Measurements from ENCODE around the gene SRPRB. TPM values are rescaled to one million over a fixed set of nuclear protein-coding genes. Genes with fewer than 3 reads are reported as not detected.
A peak's percentile ranks its signal among the peaks of the same experiment; 100 is the strongest.

Gene SRPRB
- total RNA-seq, 1 experiment from 2014 or later, result 120 TPM

DNA sequence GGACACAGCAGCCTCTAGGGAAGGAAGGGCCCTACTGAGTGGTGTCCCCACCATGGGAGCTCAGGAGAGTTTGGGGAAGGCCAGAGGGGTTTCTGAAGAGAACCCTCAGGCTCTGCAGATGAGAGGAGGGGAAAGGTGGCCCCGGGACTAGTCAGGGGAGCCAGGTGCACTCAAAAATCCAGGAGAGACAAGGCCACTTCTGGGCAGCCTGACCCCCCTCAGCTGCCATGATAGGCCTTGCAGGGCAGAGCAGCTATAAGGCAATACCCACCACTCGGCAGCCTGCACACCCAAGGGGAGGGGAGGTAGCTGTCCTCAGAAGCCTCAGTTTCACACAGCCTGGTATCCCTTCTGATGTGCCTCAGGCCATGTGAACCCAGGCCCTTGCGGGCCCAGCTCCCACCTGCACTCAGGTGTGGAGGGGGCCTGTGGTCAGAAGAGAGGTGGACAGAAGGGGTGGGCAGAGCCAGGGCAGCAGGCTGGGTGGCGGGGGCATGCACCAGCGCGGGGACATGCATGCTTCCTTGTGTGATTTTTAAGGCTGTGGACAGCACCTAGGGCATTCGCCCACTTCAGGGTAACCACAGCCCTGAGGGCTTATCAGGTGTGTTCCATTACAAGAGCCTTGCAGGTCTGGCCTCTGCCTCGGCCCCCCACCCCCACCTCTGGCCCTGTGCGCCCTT, 34.6 kb downstream of the SRPRB start:
- no peak for DNase-seq (ENCODE audit: low read depth)

- DNase-seq (ENCODE audit: low read depth), result no peak
Observed at GRCh38 chr3:133840767-133841166, 35.2 kb downstream of the SRPRB start.

DNA sequence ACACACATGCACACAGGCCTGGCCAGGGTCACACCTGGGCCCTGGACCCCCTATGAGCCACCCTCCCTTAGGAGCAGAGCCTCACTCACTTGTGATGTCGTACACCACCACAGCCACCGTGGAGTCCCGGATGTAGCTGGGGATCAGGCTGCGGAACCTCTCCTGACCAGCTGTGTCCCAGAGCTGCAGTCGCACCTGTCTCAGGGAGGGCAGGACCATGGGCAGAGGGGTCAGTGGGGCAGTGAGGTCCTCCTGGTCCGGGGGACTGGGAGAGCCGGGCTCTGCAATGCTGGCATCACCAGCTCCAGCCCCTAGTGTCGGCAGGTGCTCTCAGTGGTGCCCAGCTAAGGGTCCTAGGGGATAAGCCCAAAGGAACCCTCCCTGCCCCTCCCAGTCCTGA, 35.6 kb downstream of the SRPRB start:
- DNase-seq (ENCODE audit: low read depth), result no peak

- DNase-seq (ENCODE audit: low read depth), result no peak
Observed at GRCh38 chr3:133842158-133842557, 36.5 kb downstream of the SRPRB start.

- DNase-seq (ENCODE audit: low read depth), result peak; percentile 73
Observed at GRCh38 chr3:133843634-133844033, 38.0 kb downstream of the SRPRB start.

DNA sequence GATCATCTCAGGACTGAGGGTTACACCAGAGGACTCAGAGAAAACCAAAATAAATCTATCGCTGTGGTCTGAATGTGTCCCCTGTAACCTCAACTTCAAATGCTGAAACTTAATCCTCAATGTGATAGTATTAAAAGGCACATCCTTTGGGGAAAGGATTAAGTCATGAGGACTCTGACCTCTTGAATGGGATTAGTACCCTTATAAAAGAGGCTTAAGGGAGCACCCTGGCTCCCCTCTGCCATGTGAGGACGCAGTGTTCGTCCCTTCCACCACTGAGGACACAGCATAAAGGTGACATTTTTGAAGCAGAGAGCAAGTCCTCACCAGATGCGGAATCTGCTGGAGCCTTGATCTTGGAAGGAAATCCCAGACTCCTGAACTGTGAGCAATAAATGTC, 39.5 kb downstream of the SRPRB start:
- no peak for DNase-seq (ENCODE audit: low read depth)

- DNase-seq (ENCODE audit: low read depth), result no peak
Observed at GRCh38 chr3:133849346-133849745, 43.7 kb downstream of the SRPRB start.

GRCh38 chr3:133850034-133850433, 44.4 kb downstream of the SRPRB start:
- DNase-seq (ENCODE audit: low read depth), result no peak

GRCh38 chr3:133851266-133851906, 45.8 kb downstream of the SRPRB start:
- DNase-seq (ENCODE audit: low read depth), result no peak

DNA sequence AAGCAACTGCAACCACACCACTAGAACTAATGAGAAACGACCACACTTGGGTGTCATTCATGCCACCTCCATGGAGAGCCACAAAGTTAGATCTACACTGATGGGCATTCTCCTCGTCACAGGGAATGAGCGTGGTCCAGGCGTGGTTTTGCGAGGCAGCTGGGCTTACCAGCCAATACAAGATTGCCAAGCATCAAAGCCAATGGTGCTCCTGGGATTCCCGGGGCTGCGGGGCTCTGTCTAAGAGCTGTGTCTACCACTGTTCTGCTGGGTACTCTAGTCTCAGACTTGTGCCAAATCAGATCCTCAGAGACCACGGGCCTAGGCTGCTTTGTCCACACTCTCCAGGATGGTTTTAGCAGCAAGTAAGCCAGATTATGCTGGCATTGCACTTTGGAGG, 46.3 kb downstream of the SRPRB start:
- DNase-seq (ENCODE audit: low read depth), result no peak

- no peak for DNase-seq (ENCODE audit: low read depth)
Observed at GRCh38 chr3:133853063-133853924, 47.7 kb downstream of the SRPRB start.

GRCh38 chr3:133853925-133854227, 48.3 kb downstream of the SRPRB start:
- DNase-seq (ENCODE audit: low read depth), result no peak

DNA sequence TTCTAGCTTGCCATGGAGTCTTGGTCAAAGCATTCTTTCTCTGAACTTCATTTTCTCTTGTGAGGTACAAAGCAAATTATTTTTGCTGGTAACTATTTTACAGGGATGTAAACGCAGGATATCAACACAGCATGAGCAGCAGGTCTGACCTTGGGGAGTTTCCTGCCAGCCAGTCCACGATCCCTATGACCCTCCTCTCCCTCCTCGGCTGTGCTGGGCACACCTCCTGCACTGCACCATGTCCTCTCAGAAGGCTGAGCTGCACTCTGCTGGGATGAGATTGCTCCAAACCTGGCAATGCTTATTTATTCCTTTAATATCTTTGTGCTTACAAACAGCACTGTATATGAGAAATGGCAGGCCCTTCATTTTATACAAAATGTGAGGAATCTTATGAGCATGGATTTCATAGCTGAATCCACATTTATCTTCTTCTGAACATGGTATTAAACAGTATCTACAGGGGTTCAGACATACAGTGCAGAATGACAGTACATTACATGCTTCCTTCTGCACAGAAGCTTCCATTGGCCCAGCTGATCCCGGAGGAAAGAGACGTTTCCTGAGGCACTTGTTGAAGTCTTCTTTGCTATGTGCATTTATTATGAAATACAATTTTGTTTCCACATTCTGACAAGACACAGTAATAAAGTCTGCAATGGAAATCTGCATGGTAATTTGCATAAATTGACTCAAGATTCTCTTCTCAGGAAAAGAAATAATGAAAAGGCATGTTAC, 48.8 kb downstream of the SRPRB start:
- no peak for DNase-seq (ENCODE audit: low read depth)

- DNase-seq (ENCODE audit: low read depth), result no peak
Observed at GRCh38 chr3:133855002-133855370, 49.4 kb downstream of the SRPRB start.

DNA sequence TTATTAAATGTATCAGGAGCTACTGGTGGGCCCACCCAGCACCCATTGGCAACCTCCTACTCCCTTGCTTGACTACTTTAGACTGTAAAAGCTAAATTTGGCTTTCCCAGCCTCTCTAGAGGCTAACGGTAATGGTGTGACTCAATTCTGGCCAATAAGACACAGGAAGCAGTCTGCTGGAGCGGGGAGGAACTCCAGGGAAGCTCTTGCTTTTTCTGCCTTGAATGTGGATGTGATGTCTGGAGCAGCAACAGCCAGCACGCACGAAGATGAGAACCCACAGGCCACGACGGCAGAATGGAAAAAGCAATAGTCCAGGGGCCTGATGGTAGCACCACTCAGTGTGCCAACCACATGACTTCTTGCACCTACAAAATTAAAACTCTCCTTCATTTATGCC, 50.2 kb downstream of the SRPRB start:
- peak; percentile 50 for DNase-seq (ENCODE audit: low read depth)

- no peak for DNase-seq (ENCODE audit: low read depth)
Observed at GRCh38 chr3:133856316-133856715, 50.7 kb downstream of the SRPRB start.

DNA sequence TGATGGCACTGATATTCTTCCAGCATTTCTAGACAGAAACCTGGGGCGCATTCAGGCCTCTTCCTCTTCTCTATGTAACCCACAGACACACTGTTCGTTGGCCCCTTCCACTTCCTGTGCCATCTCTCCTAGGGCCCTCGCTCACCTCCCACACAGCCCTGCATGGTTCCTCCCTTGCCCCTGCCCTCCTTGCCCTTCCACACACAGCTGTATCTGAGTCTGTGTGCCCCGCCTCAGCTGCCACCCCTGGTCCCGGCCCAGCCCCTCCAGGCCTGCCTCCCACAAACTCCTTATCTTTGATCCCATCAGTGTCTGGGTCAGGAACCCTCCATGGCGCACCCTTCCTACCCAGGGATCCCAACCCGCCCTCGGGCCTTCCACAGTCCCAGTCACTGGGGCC, 52.2 kb downstream of the SRPRB start:
- no peak for DNase-seq (ENCODE audit: low read depth)

GRCh38 chr3:133859381-133860234, 54.0 kb downstream of the SRPRB start:
- no peak for DNase-seq (ENCODE audit: low read depth)

DNA sequence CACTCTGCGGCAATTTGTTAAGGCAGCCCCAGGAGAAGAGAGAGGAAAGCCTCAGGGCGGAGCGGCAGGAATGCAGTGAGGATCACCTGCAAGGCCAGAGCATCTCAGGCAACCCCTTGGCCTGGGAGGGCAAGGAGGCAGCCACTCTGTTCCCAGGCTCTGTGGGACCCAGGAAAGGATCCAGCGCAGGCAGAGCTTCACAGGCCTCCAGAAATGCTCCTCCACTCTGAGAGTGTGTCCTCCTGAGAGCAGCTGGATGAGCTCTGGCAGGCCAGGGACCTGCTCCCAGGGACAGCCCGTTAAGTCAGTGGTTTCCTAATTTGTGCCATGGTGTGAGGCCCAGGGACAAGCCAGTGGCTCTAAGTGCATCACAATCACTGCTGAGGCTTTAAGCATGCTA, 54.9 kb downstream of the SRPRB start:
- DNase-seq (ENCODE audit: low read depth), result no peak

GRCh38 chr3:133862161-133862560, 56.5 kb downstream of the SRPRB start:
- DNase-seq (ENCODE audit: low read depth), result no peak

GRCh38 chr3:133863911-133864310, 58.3 kb downstream of the SRPRB start:
- no peak for DNase-seq (ENCODE audit: low read depth)

All from HT1080 (cell line).